GM21360 (cell line): ENCODE results near the gene MTSS2.
"Not testable (repeated sequence)": the region's sequence is repeated elsewhere in the genome, so short reads cannot be mapped to it uniquely, and the experiment has no call there.

Source experiments
- ATAC-seq: cut with Tn5 transposase; IDR thresholded peaks from one replicate; pipeline ENCODE4 v1.9.1; 2021; ENCODE audit warnings: mild to moderate bottlenecking, moderate library complexity; ENCODE audit not compliant: unreplicated experiment

The MTSS2 gene

GRCh38 chr16:70676675-70677498 lies 9.0 kb downstream of the MTSS2 start:
- ATAC-seq, result no peak

- no peak for ATAC-seq
Measured at GRCh38 chr16:70675851-70676513, 9.9 kb downstream of the MTSS2 start.

GRCh38 chr16:70674221-70675014 lies 11.4 kb downstream of the MTSS2 start:
- no peak for ATAC-seq

DNA sequence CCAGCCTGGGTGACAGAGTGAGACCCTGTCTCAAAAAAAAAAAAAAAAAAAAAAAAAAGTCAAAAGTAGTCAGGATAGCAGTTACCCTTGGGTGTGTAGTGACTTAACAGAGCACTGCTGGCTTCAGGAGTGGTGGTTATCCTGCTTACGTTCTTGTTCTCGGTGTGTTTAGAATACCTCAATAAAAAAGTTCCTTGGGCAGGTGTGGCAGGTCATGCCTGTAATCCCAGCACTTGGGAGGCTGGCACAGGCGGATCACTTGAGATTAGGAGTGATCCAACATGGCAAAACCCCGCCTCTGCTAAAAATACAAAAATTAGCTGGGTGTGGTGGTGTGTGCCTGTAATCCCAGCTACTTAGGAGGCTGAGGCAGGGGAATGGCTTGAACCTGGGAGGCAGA lies 14.9 kb downstream of the MTSS2 start:
- ATAC-seq, result not testable (repeated sequence)

- no peak for ATAC-seq
Measured at GRCh38 chr16:70670175-70670574, 15.7 kb downstream of the MTSS2 start.

DNA sequence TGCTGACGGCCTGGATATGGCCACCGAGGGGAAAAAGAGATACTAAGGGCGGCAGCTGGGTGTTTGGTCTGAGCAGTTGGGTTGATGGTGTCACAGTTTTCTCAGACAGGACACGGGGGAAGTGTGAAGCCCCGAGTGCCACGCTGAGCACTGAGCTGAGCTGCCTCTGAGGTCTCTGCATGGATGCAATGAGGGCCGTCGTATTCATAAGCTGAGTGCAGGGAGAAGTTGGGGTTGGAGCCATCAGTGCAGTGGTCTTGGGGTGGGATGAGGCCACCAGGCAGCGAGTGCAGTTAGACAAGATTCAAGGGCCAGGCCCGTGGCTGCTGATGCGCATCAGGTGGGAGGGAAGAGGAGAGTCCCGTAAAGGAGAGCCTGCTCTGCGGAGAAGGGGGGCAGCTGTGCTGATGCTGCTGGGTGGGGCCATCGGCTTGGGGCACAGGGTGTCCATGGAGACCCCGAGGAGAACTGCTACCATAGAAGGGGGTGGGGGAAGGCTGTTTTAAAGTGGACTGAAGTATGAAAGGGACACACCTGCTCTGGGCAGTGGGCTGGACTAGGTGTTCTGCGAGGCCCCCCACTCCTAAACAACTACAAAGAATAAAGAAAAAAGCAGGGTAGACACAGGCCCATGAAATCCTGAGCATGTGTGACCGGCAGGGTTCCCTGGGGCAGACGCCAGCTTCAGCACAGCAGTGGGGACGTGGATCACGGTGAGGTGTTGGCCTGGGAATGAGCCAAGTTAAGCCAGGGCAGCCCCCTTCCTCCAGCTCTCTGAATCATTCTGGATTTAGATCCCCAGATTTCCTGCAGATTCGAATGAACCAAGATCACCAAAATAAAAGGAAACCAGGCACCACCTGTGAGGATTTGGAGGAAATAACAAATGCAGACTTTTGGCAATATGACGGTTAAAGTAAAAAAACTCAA lies 19.8 kb downstream of the MTSS2 start:
- no peak for ATAC-seq

DNA sequence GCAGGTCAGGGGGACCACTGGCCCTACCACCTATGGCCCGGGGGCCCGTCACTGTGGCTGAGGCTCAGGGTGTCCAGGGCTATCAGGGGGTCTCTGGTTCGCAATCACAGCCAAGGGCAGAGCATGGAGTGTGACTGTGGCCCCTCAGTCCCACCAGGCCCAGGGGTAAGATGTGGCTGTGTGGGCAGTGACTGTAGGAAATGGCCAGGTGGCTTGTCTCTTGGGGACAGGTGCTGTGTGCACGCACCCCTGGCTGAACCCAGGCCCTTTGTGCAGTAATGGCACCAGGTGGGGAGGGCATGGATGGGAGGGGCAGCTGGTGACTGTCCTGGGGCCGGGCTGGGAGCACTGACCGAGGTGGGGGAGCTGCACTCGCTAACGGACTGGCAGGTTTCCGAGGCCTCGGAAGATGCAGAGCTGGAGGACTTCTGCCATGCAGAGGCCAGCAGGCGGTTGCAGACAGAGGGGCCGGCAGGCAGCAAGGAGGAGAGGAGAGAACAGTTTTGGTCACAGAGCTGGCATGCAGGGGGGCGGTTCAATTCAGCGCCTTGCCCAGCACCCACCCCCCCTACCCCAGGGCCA lies 20.6 kb downstream of the MTSS2 start:
- no peak for ATAC-seq

GRCh38 chr16:70664325-70665112 lies 21.3 kb downstream of the MTSS2 start:
- ATAC-seq, result no peak

DNA sequence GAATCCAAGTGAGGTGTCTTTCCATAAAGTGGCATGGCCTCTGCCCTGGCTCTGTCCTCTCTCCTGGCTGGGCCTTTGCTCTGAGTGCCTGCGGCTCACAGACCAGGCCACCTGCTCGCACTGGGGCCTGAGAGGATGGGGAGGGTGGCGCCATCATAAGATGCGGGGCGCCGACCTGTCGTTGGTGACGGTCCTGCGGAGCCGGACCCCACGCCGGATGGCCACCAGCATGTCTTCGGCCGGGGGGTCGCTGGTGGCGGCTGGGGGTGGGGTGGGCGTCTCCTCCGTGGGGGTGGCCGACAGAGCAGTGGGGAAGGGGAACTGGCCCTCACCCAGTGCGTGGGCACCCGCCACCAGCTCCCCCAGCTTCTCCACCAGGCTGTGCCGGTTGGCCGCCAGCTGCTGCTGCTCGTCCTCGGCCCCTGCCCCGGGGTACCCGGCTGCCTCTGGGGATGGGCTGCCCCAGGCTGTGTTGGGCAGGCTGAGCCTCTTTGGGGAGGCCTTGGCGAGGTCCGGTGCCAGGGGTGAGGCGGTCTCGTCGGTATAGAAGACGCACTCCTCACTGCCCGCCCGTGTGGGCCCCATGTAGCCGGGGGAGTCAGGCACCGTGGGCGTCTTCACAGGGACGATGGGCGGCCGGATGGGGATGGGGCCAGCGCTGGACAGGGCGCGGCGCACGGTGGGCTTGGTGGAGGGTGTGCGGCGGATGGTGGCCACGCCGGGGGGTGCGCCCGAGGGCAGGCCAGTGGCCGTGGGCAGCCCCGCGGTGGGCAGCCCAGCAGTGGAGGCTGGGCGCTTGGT lies 22.1 kb downstream of the MTSS2 start:
- no peak for ATAC-seq

DNA sequence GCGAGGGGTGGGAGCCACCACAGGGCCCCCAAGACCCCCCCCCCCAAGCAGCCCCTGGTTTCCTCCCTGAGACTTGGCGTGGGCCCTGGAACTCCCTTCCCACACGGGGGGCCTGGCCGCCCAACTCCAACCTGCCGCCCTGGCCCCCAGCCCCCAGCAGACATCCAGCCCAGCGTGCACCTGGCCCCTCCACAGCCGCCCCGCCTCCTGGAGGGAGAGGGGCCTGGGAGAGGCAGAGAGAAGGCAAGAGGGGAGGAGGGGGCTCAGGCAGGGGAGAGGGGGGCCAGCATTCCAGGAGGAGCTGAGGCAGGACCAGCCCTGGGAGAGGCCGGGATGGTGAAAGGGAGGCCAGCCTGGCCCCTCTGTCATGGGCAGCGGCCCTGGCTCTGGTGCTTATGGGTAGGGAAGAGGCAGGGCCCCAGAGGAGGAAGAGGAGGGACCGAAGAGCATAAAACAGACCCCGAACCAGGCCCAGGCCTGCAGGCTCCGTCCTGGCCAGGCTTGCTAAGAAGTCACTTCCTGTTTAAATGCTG lies 22.8 kb downstream of the MTSS2 start:
- no peak for ATAC-seq

DNA sequence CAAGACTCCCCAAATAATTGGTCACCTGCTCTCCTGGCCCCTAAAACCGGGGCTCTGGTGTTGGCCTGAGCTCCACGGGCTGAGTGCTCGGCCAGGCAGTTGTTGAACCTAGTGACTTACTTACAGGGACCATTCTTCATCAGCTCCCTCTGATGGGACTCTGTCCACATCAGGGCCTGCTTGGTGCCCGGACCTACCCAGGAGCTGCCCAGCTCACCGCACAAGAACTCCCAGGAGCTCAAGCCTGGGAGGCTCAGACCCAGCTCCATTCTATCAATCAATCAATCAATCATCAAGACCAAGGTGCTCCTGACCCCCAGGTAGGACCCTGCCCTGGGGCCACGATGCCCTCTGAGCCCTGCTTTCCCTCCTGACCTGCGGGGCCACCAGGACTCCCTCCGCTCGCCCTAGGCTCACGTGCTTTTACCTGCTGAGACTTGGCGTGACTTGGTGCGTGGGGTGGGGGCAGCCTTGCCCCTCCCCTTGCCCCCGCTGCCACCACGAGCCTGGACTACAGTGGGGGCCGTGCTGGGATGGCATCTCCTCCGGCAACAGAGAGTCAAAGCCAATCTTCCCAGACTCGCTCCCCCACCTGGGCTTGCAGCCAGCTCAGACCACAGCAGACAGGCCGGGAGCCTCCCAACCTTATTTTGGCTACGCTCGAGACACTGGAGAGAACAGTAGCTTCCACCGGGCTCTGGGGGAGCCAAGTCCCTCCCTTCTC lies 23.8 kb downstream of the MTSS2 start:
- ATAC-seq, result no peak

DNA sequence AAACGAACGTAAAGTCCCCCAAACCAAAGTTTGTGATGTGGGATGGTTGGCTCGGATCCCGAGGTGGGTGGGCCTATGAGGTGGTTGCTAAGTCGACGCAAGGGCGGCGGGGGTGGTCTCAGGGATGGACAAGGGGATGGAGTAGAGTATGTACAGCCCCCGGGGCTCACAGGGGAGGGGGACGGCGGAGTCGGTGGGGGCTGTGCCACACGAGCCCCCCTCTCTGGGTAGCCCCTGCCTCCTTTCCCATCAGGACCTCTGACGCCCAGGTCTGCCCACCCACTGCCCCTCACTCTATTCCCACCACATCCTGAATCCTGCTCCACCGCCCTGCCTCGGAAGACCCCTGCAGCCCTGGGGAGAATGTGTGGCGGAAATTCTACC lies 24.3 kb downstream of the MTSS2 start:
- ATAC-seq, result no peak

GRCh38 chr16:70660672-70661350 lies 25.0 kb downstream of the MTSS2 start:
- ATAC-seq, result no peak

- ATAC-seq, result no peak
Measured at GRCh38 chr16:70659953-70660671, 25.7 kb downstream of the MTSS2 start.

DNA sequence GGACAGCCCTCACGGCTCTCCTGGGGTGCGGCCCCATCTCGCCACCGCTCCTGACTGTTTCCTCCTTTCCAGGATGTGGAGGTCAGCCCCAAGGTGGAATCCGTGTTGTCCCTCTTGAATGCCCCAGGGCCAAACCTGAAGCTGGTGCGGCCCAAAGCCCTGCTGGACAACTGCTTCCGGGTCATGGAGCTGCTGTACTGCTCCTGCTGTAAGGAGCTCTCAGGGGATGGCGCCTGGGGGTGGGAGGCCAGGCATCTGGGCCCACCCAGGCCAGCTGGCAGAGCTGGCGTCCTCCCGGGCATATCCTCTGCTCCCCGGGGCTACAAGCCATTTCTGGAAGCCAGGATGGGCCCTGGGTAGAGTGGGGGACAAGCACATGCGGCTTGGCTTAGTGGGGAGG lies 26.3 kb downstream of the MTSS2 start:
- ATAC-seq, result no peak

DNA sequence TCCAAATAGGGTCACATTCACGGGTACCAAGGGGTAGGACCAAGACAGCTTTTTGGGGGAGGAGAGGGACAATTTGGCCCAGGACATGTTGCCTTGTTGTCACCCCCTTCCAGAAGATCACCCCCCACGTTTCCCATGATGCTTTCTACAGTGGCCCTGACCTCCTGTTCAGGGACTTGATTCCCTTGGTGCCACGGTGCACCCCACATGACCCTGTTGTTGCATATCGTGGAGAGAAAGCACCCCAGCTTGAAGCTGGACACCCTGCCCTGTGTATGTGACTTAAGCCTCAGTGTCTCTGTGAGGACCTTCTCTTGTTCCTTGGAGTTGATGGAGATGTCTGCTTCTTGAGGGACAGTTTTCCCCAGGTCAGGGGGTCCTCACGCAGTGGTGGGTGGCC lies 26.9 kb downstream of the MTSS2 start:
- no peak for ATAC-seq

DNA sequence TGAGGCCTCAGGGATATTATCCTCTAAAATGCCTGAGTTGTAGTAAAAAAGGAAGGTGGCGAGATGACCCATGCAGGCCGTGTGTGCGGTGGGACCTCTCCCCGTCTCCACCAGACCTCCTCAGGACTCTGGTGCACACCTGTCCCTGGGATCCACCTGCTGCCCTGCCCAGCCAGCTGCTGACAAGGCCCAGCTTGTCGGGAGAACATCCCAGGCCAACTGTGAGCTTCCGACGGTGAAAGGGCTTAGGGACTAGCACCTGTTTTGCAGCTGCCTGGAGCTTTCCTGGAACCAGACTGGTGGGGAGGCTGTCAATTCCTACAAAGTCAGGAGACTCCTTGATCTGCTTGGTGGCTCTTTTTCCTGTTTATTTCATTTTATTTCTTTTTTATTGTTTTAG lies 27.9 kb downstream of the MTSS2 start:
- no peak for ATAC-seq
